NT2/D1 (cell line): ENCODE results near the gene TLL2.

ENCODE experiments used
- DNase-seq: peaks from one replicate; pipeline ENCODE4 v3.0.0-alpha.2; 2011; ENCODE audit warnings: low read depth, low spot score
- H3K27me3 ChIP-seq: 2 replicates; pipeline ENCODE4 v1.6.0; 2011; ENCODE audit warnings: mild to moderate bottlenecking; ENCODE audit not compliant: insufficient read length, insufficient read depth
- H3K36me3 ChIP-seq: 2 replicates; pipeline ENCODE4 v1.6.1; 2011; ENCODE audit warnings: mild to moderate bottlenecking, low read length, mixed read lengths; ENCODE audit not compliant: insufficient read depth, insufficient read length
- H3K4me1 ChIP-seq: 2 replicates; pipeline ENCODE4 v1.5.1; 2011; ENCODE audit not compliant: insufficient read depth, insufficient read length
- H3K4me3 ChIP-seq: 2 replicates; pipeline ENCODE4 v1.5.1; 2011; ENCODE audit warnings: low read depth; ENCODE audit not compliant: insufficient read length
- H3K9ac ChIP-seq: 2 replicates; pipeline ENCODE4 v1.6.0; 2011; ENCODE audit warnings: low read depth; ENCODE audit not compliant: insufficient read length
- H3K9me3 ChIP-seq: 2 replicates; pipeline ENCODE4 v1.5.1; 2011; ENCODE audit warnings: mild to moderate bottlenecking, low read length; ENCODE audit not compliant: insufficient read depth
- SUZ12 ChIP-seq: IDR thresholded peaks from 2 replicates; pipeline ENCODE4 v1.6.1; 2011; ENCODE audit not compliant: insufficient read length, insufficient read depth; ENCODE audit errors: extremely low read depth
- YY1 ChIP-seq: IDR thresholded peaks from 2 replicates; pipeline ENCODE4 v1.6.1; 2011; ENCODE audit not compliant: insufficient read length, insufficient read depth
- ZNF274 ChIP-seq: IDR thresholded peaks from 2 replicates; pipeline ENCODE4 v1.6.1; 2011; ENCODE audit warnings: mild to moderate bottlenecking, low read depth, low read length

The TLL2 gene

GRCh38 chr10:96478355-96478754, 35.4 kb downstream of the TLL2 start:
- Histone ChIP-seq H3K4me3 (no peak overlapping the region), H3K27me3 (no peaks in the 10 kb centered on the region), H3K9me3 (no peaks in the 10 kb centered on the region), H3K9ac (no peak overlapping the region), H3K36me3 (peaks cover 4% of the 10 kb centered on the region), H3K4me1 (peaks cover 2% of the 10 kb centered on the region)
- no peak for TF ChIP-seq ZNF274
- no peak for TF ChIP-seq SUZ12
- TF ChIP-seq YY1 = no peak
- DNase-seq = no peak

GRCh38 chr10:96473866-96474265, 39.9 kb downstream of the TLL2 start:
- H3K9ac ChIP-seq = no peak overlapping the region
- no peak for TF ChIP-seq YY1
- TF ChIP-seq ZNF274 = no peak
- no peak for TF ChIP-seq SUZ12
- no peaks in the 10 kb centered on the region for H3K9me3 ChIP-seq
- H3K4me3 ChIP-seq = no peak overlapping the region
- H3K4me1 ChIP-seq = peaks cover 2% of the 10 kb centered on the region
- H3K27me3 ChIP-seq = no peaks in the 10 kb centered on the region
- peak; percentile 15 for DNase-seq
- no peaks in the 10 kb centered on the region for H3K36me3 ChIP-seq

GRCh38 chr10:96470116-96470743, 43.5 kb downstream of the TLL2 start:
- no peak for DNase-seq
- no peak overlapping the region for H3K4me3 ChIP-seq
- H3K27me3 ChIP-seq = no peaks in the 10 kb centered on the region
- H3K9me3 ChIP-seq = no peaks in the 10 kb centered on the region
- H3K9ac ChIP-seq = no peak overlapping the region
- H3K4me1 ChIP-seq = peaks cover 2% of the 10 kb centered on the region
- no peak for TF ChIP-seq YY1
- no peak for TF ChIP-seq ZNF274
- no peak for TF ChIP-seq SUZ12
- no peaks in the 10 kb centered on the region for H3K36me3 ChIP-seq

GRCh38 chr10:96468845-96469244, 44.9 kb downstream of the TLL2 start:
- Histone ChIP-seq H3K36me3 (no peaks in the 10 kb centered on the region), H3K4me3 (no peak overlapping the region), H3K27me3 (no peaks in the 10 kb centered on the region), H3K9ac (no peak overlapping the region), H3K9me3 (no peaks in the 10 kb centered on the region), H3K4me1 (peaks cover 1% of the 10 kb centered on the region)
- no peak for DNase-seq
- TF ChIP-seq SUZ12 (no peak), YY1 (no peak), ZNF274 (no peak)

- Histone ChIP-seq H3K4me3 (no peak overlapping the region), H3K4me1 (no peaks in the 10 kb centered on the region), H3K36me3 (no peaks in the 10 kb centered on the region), H3K27me3 (no peaks in the 10 kb centered on the region), H3K9ac (no peak overlapping the region), H3K9me3 (no peaks in the 10 kb centered on the region)
- TF ChIP-seq ZNF274 (no peak), YY1 (no peak), SUZ12 (no peak)
- DNase-seq = no peak
Measured at GRCh38 chr10:96465599-96465998, 48.1 kb downstream of the TLL2 start.

GRCh38 chr10:96463562-96463961, 50.2 kb downstream of the TLL2 start:
- TF ChIP-seq SUZ12 (no peak), ZNF274 (no peak), YY1 (no peak)
- Histone ChIP-seq H3K36me3 (no peaks in the 10 kb centered on the region), H3K27me3 (no peaks in the 10 kb centered on the region), H3K9ac (no peak overlapping the region), H3K4me1 (no peaks in the 10 kb centered on the region), H3K9me3 (no peaks in the 10 kb centered on the region), H3K4me3 (no peak overlapping the region)
- DNase-seq = no peak

- H3K4me3 ChIP-seq = no peak overlapping the region
- H3K4me1 ChIP-seq = no peaks in the 10 kb centered on the region
- no peaks in the 10 kb centered on the region for H3K27me3 ChIP-seq
- DNase-seq = no peak
- no peaks in the 10 kb centered on the region for H3K36me3 ChIP-seq
- TF ChIP-seq ZNF274 (no peak), YY1 (no peak), SUZ12 (no peak)
- H3K9me3 ChIP-seq = no peaks in the 10 kb centered on the region
- H3K9ac ChIP-seq = no peak overlapping the region
Measured at GRCh38 chr10:96462606-96463151, 51.0 kb downstream of the TLL2 start.
